Measurements from ENCODE around the gene SYNJ2.
A peak's percentile ranks its signal among the peaks of the same experiment; 100 is the strongest.

SYNJ2 gene

DNA sequence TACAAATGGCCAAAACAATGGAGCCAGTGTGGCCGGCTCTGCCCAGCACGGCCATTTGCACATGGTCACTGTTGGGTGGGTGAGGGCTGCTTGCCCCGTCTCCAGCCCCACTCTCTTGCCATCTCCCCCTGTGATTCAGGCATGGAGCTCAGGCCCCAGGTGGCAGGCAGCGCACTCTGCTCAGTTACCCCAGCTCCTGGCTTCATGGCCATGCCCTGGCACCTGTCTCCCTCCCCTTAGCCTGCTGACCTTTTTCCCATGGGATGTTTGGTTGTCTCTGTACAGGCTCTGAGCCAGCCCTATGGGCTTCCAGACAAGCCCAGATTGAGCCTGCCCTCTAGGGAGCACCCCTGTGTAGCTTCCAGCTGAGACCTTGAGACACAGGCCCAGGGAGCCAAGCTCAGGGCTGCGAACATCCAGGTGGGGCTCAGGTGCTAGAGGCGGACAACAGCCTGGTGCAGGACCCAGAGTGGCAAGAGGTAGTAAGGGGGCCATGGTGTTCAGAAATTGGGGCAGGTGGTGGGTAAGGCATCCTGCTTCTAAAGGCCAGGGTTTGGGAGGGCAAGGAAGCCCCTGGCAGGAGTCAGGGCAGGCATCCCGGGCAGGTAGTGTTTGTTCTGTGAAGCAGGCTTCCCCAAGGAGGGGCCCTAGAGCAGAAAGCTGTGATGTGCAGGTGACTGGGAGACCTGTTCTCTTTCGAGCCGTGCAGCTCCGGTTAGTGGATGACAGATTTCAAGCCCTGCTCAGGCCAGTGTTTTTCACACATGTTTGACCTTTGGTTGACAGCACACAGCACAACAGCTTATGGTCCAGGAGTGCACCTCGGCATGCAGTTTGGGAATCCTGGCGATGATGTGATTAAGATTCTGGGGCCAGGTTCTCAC, 17.7 kb downstream of the SYNJ2 start:
- no peak for DNase-seq

DNA sequence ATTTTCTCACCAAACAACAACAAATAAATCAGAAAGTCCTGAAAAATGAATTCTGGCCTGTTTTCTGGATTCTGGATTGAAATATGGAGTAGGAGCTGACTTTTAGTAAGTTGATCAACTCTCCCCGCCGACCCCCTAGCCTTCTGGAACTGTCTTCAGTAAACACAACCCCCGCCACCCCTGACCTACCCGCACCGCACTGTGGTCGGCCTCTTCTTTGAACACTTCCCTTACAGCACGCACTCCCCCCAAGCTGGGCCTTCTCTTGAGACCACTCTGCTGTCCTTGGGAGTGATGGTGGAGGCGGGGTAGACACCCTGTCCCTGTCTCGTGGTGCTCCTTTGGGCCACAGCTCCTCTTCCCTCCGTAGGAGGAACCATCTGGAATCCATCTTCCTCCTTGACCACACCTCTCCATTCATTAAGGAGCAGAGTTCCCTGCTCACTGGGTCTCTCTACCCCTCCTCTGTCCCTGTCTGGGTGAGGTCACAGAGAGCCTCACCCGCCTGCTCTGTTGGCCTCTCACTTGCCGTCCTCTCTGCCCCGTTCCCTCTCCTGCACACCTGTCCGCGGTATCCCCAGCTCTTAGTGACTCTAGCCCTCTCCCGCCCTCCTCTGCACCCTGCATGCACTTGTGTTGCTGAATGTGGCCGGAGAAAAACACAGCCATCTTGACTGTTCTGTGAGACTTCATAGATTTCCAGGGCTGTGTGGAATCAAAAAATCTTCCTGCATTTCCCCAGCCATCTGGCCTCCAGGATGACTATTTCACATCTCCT, 19.1 kb downstream of the SYNJ2 start:
- DNase-seq, result no peak

DNA sequence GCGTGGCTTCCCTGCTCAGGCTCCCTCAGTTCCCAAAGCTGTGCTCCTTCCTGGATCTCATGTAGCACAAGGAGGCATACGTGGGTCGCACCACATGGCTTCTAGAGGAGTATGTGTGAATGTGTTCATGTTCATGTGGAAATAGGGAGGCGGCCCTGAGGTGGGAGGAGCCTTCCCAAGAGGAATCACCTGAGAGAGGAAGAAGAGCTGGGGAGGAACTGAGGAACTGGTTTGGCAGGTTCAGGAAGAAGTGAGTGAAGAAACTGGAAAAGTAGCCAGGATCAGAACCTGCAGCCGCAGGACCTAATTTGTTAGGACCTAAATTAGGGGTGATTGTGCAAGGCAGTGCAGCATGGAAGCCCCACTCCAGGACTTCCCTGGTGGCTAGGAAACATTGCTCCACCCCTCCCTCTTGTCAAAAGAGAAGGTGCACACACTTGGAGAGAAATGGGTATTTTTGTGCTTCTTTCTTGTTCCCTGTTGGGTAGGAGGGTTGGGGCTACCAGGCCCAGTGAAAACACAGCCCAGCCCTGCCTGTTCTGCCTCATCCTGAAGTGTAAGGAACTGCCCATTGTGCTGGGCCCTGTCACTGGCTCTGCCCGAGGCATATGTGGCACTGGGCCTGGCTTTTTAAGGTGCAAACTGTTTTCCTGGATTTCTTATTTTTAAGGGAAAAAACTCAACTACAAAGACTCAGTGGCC, 20.7 kb downstream of the SYNJ2 start:
- DNase-seq, result no peak

DNA sequence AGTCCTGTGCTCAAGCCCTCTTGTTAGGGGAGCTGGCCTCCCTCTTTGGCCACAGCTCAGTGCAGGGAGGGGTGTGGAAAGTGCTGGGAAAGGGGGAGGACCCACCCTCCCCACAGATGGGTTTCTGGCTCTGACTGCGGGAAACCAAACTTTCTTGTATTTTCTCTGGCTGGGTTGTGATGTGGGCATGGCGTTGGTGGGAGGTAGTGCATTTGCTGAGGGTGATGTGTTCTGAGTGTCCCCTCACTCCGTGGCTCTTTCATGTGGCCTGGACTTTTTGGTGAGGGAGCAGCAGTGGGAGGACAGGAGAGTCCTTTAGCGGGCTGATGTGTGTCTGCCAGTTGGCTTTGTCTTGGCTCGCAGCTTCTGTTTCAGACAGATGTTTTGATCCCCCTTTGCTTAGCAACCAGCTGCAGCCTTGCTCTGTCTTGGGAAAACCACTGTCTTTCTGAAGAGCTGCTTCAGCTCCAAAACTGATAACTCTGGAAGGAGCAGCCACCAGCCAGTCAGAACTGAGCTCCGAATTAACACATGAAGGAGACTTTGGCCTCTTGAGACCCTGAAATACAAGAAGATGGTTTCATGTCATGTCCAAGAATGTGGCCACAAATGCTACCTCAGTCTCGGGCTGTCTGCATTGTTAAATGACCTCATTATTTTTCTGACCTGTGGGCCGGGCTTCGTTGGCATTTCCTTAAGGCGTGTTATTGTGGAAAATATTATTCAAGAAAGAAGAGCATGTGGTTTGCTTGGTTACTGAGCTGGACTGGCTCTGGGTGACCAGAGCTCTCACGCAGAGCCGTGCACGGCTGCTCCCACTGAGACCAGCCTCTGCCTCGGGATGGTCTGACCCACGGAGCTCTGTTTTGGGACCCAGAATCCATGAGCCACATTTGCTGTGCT, 21.5 kb downstream of the SYNJ2 start:
- peak; percentile 94 for DNase-seq

DNA sequence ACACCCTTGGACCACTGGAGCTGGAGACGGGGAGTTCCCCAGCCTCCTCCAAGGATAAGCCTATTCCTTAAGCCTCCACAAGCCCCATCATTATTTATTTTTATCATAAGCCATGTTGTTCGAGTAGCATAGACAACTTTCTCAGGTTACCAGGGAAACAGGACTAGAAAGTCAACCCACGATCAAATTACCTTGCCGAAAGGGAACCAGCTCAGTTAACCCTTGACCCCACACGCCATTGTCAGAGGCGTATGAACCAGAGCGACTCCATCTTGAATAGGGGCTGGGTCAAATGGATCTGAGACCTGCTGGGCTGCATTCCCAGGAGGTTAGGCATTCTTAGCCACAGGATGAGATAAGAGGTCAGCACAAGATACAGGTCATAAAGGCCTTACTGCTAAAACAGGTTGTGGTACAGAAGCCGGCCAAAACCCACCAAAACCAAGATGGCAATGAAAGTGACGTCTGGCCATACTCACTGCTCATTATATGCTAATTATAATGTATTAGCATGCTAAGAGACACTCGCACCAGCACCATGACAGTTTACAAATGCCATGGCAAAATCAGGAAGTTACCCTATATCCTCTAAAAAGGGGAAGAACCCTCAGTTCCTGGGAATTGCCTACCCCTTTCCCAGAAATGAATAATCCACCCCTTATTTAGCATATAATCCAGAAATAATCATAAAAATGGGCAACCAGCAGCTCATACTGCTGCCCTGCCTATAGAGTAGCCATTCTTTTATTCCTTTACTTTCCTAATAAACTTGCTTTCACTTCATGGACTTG, 22.4 kb downstream of the SYNJ2 start:
- DNase-seq, result no peak

DNA sequence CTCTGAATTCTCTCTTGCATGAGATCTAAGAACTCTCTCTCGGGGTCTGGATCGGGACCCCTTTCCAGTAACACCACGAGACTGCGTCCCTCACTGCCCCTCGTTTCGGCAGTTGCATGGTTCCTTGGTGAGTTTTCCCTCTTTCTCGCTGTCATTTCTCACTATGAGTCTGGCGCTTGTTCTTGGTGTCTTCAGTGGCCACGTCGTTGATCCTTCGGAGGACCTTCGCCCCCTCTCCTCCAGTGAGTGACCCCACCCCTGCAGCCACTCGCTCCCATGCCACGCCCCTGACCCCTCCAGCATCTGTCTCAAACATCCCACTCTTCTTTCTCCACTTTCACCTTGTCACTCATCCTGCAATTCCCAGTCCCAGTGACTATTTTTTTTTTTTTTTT, 23.0 kb downstream of the SYNJ2 start:
- no peak for DNase-seq

DNA sequence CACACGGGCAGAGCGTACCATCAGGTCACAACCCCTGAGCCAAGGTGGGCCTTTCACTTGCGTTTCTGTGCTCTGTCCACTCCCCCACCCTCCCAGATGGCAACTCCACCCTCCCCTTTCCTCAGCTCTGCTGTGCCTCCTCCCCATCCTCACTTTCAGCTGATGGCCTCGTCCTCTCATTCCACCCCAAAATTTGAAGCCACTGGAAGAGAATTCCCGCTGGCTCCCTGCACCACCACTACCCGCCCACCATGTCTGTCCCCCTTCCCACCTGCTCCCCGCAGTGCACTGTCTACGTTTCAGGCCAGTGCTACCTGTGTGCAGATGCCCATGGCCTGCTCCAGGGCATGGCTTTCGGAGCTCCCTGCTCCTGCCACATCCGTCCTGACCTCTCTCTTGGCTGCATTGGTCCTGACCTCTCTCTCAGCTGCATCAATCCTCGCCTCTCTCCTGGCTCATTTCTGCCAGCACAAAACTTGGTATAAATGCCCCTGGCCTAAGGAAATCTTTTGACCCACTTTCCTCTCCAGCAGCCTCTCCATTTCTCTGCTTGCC, 24.0 kb downstream of the SYNJ2 start:
- DNase-seq, result no peak

DNA sequence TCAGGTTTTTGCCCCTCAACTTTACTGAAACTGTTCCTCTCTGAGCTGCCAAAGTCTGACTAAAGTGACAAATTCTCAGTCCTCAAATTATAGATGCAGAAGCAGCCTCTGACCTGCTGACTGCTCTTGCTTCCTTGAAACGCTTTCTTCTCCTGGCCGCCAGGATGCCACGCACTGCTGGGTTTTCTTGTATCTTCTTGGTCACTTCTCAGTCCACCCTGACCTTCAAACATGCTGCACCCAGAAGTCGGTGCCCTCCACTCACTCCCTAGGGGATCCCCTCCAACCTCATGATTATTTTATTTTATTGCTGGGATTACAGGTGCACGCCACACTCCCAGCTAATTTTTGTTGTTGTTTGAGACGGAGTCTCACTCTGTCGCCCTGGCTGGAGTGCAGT, 24.7 kb downstream of the SYNJ2 start:
- no peak for DNase-seq

DNA sequence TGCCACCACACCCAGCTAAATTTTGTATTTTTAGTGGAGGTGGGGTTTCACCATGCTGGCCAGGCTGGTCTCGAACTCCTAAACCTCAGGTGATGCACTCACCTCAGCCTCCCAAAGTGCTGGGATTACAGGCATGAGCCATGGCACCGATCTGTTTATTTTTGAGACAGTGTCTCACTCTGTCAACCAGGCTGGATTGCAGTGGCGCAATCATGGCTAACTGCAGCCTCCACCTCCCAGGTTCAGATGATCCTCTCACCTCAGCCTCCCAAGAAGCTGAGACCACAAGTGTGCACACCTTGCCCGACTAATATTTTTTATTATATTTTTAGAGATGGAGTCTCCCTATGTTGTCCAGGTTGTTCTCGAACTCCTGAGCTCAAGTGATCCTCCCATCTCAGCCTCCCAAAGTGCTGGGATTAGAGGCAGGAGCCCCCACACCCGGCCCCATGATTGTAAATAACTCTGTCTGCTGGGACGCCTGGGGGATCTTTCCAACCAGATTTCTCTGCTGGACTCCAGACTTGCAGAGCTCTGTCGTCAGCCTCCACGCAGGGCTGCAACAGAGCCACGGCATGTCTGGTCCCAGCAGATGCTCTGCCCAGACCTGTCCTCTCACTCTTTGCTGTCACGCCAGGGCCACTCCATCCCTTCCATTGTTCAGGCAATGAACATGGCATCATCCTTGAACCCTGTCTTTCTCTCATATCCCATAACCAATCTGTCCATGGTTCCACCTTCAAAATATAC, 25.3 kb downstream of the SYNJ2 start:
- no peak for DNase-seq

DNA sequence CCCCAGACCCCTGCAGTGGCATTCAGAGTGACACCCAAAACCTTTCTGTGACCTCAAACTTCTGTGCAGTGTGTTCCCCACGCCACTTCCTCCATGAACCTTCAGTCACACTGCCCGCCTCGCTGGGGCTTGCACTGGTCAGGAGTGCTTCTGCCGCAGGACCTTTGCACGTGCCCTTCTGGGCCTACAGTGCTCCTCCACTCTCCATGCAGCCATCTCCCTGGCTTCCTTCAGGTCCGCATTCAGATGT, 27.1 kb downstream of the SYNJ2 start:
- DNase-seq, result no peak

DNA sequence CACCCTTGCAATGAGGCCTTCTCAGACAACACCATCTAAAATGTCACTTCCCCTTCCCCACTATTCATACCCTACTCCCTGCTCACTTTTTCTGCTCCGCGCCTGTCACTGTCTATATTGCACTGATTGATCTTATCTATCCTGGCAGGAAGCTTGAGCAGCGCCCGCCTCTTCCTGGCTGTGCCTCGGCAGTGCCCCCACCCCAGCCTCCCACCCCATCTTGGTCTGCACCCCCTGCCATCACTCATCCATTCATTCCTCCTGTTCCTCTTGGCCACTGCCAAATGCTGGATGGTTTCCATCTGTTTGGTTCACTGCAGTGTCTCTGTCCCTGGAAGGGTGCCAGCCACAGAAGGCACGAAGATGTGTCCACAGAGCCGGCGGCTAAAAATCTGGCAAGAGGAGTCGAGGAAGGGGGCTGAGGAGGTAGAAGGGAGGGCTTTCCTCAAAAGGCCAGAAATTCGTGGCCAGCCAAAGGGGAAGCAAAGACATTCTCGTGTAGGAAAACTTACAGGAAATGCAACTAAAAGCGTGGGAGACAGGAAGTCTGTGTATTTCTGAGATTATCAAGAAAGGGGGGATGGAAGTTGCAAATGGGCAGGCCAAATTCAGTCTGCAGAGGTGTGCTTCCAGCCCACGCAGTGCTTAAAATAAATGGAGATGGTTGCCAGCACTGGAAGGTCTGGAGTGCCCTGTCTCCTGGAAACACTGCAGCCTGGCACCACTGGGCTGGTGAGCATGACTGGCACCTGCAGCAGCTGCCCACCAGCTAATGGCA, 27.6 kb downstream of the SYNJ2 start:
- no peak for DNase-seq

DNA sequence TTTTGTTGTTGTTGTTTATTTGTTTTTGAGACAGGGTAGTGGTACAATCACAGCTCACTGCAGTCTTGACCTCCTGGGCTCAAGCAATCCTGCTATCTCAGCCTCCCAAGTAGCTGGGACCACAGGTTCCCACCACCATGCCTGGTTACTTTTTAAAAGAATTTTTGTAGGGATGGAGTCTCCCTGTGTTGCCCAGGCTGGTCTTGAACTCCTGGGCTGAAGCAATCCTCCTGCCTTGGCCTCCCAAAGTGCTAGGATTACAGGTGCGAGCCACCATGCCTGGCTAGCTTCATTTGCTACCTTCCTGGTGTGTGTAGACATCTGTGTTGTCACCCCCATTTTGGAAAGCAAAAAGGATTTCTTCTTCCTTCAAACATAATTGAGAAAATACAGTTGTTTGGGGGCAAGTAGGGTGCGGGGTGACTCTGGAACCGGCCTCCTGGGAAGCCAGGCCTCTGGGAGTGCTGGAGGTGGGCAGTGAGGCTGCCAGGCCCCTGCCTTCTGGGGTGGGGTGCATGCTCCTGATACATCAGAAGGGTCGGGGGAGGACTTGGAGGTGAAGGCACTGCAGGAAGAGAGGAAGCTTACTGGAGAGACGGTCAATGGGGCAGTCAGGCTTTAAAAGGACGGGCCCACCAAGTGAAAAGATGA, 28.4 kb downstream of the SYNJ2 start:
- DNase-seq, result no peak

DNA sequence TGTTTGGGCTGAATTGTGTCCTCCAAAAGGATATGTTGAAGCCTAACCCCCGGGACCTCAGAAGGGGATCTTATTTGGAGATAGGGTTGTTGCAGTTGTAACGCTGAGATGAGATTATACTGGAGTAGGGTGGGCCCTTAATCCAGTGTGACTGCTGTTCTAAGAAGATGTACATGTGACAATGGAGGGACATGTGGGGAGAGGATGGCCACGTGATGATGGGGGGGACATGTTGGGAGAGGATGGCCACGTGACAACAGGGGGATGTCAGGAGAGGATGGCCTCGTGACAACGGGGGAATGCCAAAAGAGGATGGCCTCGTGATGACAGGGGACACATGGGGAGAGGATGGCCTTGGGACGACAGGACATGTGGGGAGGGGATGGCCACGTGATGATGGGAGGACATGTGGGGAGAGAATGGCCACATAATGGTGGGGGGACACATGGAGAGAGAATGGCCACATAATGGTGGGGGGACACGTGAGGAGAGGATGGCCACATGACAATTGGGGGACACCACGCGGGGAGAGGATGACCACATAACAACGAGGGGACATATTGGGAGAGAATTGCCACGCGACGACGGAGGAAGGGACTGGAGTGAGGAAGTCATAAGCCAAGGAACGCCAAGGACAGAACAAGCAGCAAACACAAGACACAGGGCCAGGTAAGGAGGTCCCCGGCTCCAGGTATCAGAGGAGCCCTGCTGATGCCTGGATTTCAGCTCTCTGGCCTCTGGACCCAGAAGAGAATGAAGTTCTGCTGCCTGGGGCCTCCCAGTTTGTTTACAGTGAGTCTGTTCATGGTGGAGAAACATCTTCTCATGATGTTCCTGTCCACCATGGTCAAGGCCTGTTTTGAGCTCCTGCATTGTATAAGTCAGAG, 29.2 kb downstream of the SYNJ2 start:
- DNase-seq, result no peak

DNA sequence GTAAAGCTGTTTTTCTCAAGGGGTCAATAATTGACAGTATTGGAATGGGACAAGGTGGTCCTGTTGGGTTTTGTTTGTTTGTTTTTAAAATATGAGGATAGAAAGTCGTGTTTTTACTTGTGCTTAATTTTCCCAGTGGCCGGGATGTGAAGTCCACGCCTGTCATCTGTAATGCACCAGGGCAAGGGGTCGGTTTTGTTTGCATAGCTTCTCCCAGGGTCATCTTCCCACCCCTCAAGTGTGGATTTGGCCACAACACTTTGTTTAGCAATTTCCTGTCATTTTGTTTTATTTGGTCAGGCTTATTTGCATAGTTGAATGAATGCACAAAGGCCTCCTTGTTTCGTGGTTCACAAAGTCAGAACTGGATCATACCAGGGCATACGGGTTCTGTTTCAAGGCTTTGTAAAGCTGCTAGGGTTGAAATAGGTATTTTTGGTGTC, 29.8 kb downstream of the SYNJ2 start:
- no peak for DNase-seq

DNA sequence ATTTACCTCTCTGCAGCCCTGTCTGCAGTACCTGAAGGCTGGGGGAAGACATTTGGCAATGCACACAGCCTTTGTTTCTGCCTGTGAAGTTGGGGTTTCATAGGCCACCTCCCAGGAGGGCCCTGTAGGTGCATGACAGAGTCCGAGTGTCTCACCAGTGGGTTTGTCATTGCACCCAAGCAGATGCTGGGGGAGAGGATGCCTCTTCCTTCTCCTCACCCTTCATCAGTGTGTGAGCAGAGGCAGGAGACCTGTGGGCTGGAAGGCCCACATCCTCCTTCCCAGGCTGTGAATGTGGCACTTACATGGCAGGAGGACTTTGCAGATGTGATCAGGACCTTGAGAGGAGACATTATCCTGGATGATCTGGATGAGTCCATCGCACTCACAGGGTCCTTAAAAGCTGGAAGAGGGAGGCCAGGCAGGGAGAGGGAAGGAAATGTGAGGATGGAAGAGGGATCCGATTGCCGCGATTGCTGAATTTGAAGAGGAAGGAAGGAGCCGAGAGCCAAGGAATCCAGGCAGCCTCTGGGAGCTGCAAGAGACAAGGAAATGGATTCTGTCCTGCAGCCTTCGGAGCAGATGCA, 30.4 kb downstream of the SYNJ2 start:
- DNase-seq, result no peak

DNA sequence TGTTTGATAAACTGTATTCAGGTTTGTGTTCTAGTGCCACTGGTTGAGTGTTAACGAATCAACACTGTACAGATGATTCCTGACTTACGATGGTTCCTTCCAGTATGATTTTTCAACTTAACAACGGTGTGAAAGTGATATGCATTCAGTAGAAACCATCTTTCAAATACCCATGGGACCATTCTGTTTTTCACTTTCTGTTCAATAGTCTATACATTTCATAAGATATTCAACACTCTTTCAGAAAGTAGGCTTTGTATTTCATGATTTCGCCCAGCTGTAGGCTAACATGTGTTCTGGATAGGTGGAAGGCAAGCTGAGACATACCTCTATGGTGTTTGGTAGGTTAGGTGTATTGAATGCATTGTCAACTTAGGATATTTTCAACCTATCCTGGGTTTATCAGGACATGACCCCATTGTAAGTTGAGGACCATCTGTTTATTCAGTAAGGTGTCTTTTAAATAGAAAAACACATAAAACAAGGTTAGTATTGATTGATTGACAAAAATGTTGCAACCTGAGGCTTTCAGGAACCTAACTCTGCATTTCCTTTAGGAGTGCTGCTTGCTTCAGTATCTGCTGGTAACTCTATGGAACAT, 32.3 kb downstream of the SYNJ2 start:
- no peak for DNase-seq

DNA sequence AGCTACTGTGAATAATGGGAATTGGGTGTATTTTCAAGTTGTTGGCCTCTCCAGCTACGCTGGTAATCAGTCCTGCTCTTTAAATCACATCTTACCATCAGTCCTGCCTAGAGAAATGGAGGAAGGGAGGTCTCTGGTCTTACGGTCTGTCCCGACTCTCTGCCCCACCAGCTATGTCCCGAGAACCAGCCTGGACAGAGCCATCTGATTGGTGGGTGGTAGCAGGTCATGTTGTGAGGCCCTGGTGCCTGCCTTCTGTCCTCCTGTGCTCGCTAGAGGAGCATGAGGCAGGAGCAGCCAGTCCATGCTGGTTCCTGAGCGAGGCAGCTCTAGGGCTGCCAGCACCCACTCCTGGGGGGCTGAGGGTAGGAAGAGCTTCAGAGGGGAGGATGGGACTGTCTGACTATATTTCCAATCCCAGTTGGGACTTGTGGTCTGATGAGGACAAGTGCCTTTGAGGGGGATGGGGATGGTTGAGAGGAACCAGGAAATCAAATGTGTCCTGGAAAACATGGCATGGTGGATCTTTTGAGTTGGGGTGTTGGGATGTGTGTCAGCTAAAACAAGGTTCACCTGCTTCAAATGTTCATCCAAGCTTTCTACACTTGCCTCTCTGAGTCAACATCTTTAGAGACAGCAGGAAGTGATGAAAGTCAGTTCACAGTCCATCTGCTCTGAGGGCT, 33.0 kb downstream of the SYNJ2 start:
- DNase-seq, result no peak

Measured in kidney glomerular epithelial cell (primary cell).